ENCODE measurements around the gene FAM111B. TPM values are rescaled to one million over a fixed set of nuclear protein-coding genes. Genes with fewer than 3 reads are reported as not detected.

Gene FAM111B
- total and polyA plus RNA-seq, 11 donors, result 0.18 to 4.8 (median 0.41) TPM; not detected in 4

- DNase-seq (no peak), ATAC-seq (peak in 1 of 4 donors; percentile 3)
- Histone ChIP-seq H3K27me3 (no peaks in the 10 kb centered on the region), H3K27ac (peak overlapping the region in 8 of 12 donors; percentile 10 to 68 (median 48)), H3K36me3 (no peaks in the 10 kb centered on the region), H3K9me3 (peaks cover 0 to 4% (median under 1%) of the 10 kb centered on the region in 12 donors), H3K4me1 (peaks cover 0 to 27% (median 10%) of the 10 kb centered on the region in 12 donors), H3K4me3 (peak overlapping the region in 10 of 12 donors; percentile 62 to 79 (median 66))
- TF ChIP-seq POLR2A (IDR thresholded peaks at IDR 0.05) (no peak), CTCF (IDR thresholded peaks at IDR 0.05) (no peak)
- intact Hi-C loops (cut with DNase I), result loop anchor here in 8 of 10 donors (2.0 to 10.0 kb wide), 8 partner anchors 31 to 261 kb away; partner anchors contain the start of genes OR5A2 (in 2 of the 8) and OR5A1 (in 1 of the 8)
- WGBS, 4 donors, result 39 to 54% (median 50%) methylated on average over 6 to 7 of the region's 7 CpGs
Measured at GRCh38 chr11:59173964-59174663, 67.1 kb downstream of the FAM111B start.

GRCh38 chr11:59174664-59175033, 67.6 kb downstream of the FAM111B start:
- DNase-seq (no peak), ATAC-seq (no peak)
- H3K36me3 ChIP-seq, result no peaks in the 10 kb centered on the region
- peaks cover 0 to 9% (median 2%) of the 10 kb centered on the region in 12 donors for H3K9me3 ChIP-seq
- no peak overlapping the region for H3K4me3 ChIP-seq
- H3K27me3 ChIP-seq, result no peaks in the 10 kb centered on the region
- TF ChIP-seq POLR2A (IDR thresholded peaks at IDR 0.05) (no peak), CTCF (IDR thresholded peaks at IDR 0.05) (no peak)
- H3K4me1 ChIP-seq, result peaks cover 0 to 27% (median 10%) of the 10 kb centered on the region in 12 donors
- intact Hi-C loops (cut with DNase I), result loop anchor here in 8 of 10 donors (2.0 to 10.0 kb wide), 6 partner anchors 30 to 260 kb away; partner anchors contain the start of genes OR5A2 (in 2 of the 8) and OR5A1 (in 1 of the 8)
- 79 to 91% (median 82%) methylated on average over 7 of the region's 7 CpGs for WGBS, 4 donors
- H3K27ac ChIP-seq, result peak overlapping the region in 1 of 12 donors; percentile 13

GRCh38 chr11:59175091-59175501, 68.1 kb downstream of the FAM111B start:
- H3K36me3 ChIP-seq, result no peaks in the 10 kb centered on the region

More at GRCh38 chr11:59175091-59175501, 68.1 kb downstream of the FAM111B start:
- no peak for TF ChIP-seq CTCF (IDR thresholded peaks at IDR 0.05)
- no peak for TF ChIP-seq POLR2A (IDR thresholded peaks at IDR 0.05)
- DNase-seq (peak in 1 of 5 donors; percentile 51), ATAC-seq (no peak)
- 50 to 57% (median 54%) methylated on average over 4 of the region's 4 CpGs for WGBS, 4 donors
- Histone ChIP-seq H3K27me3 (no peaks in the 10 kb centered on the region), H3K9me3 (peaks cover 0 to 9% (median 2%) of the 10 kb centered on the region in 12 donors), H3K4me3 (no peak overlapping the region), H3K27ac (peak overlapping the region in 1 of 12 donors; percentile 13), H3K4me1 (peaks cover 0 to 27% (median 10%) of the 10 kb centered on the region in 12 donors)
- intact Hi-C loops (cut with DNase I), result loop anchor here in 3 of 10 donors (2.0 to 10.0 kb wide), 3 partner anchors 30 to 260 kb away; partner anchors contain the start of genes OR5A1 (in 1 of the 3) and OR5A2 (in 1 of the 3)
